Astrocyte (in vitro differentiated cells and primary cell): ENCODE data around the gene NAV3. TPM values are rescaled to one million over a fixed set of nuclear protein-coding genes. Genes with fewer than 3 reads are reported as not detected.

Source experiments
- DNase-seq: peaks from one replicate; pipeline ENCODE4 v3.0.0-alpha.2; 2010; ENCODE audit warnings: low read depth
- FAIRE-seq: peaks from 2 replicates; lab custom pipeline; 2011; peaks lifted over from hg19 to GRCh38; lab: Jason Lieb, UNC
- H2AFZ ChIP-seq: 2 replicates; pipeline ENCODE4 v1.6.0; 2012; ENCODE audit warnings: low read depth, low read length, inconsistent platforms
- H3K27ac ChIP-seq: 2 replicates; pipeline ENCODE4 v1.5.1; 2011; ENCODE audit warnings: low read depth, low read length, inconsistent platforms
- H3K27me3 ChIP-seq: 2 replicates; pipeline ENCODE4 v1.6.0; 2011; ENCODE audit warnings: low read length, inconsistent platforms; ENCODE audit not compliant: insufficient read depth
- H3K36me3 ChIP-seq: 2 replicates; pipeline ENCODE4 v1.5.1; 2011; ENCODE audit warnings: low read length, inconsistent platforms; ENCODE audit not compliant: insufficient read depth
- H3K4me1 ChIP-seq: 2 replicates; pipeline ENCODE4 v1.5.1; 2011; ENCODE audit warnings: low read length, inconsistent platforms; ENCODE audit not compliant: insufficient read depth
- H3K4me2 ChIP-seq: 2 replicates; pipeline ENCODE4 v1.6.0; 2012; ENCODE audit warnings: low read length, inconsistent platforms
- H3K4me3 ChIP-seq: 2 replicates; pipeline ENCODE4 v1.5.1; 2011; ENCODE audit warnings: low read depth, mild to moderate bottlenecking, low read length, inconsistent platforms; ENCODE audit not compliant: insufficient read depth
- H3K79me2 ChIP-seq: 2 replicates; pipeline ENCODE4 v1.6.0; 2012; ENCODE audit warnings: mild to moderate bottlenecking, low read length, inconsistent platforms; ENCODE audit not compliant: insufficient read depth
- H3K9ac ChIP-seq: 2 replicates; pipeline ENCODE4 v1.6.0; 2012; ENCODE audit warnings: mild to moderate bottlenecking, low read length, inconsistent platforms
- H3K9me3 ChIP-seq: 2 replicates; pipeline ENCODE4 v1.5.1; 2012; ENCODE audit warnings: low read depth, mild to moderate bottlenecking, low read length, inconsistent platforms; ENCODE audit not compliant: insufficient read depth
- H4K20me1 ChIP-seq: 2 replicates; pipeline ENCODE4 v1.6.0; 2012; ENCODE audit warnings: low read length, inconsistent platforms; ENCODE audit not compliant: insufficient read depth
- H3K27ac Mint-ChIP-seq: one replicate; pipeline ENCODE4 v1.8.0; 2021; ENCODE audit warnings: mild to moderate bottlenecking, mixed read lengths; ENCODE audit not compliant: unreplicated experiment
- H3K27me3 Mint-ChIP-seq: one replicate; pipeline ENCODE4 v1.8.0; 2021; ENCODE audit warnings: low read depth, mixed read lengths; ENCODE audit not compliant: unreplicated experiment
- H3K36me3 Mint-ChIP-seq: one replicate; pipeline ENCODE4 v1.8.0; 2021; ENCODE audit warnings: low read depth, mixed read lengths; ENCODE audit not compliant: unreplicated experiment
- H3K4me1 Mint-ChIP-seq: one replicate; pipeline ENCODE4 v1.8.0; 2021; ENCODE audit warnings: low read depth, mixed read lengths; ENCODE audit not compliant: unreplicated experiment
- H3K4me3 Mint-ChIP-seq: one replicate; pipeline ENCODE4 v1.8.0; 2021; ENCODE audit warnings: mild to moderate bottlenecking, moderate library complexity, mixed read lengths; ENCODE audit not compliant: unreplicated experiment
- H3K9me3 Mint-ChIP-seq: one replicate; pipeline ENCODE4 v1.8.0; 2021; ENCODE audit warnings: mild to moderate bottlenecking, mixed read lengths; ENCODE audit not compliant: unreplicated experiment
- EZH2 ChIP-seq: IDR thresholded peaks from 2 replicates; pipeline ENCODE4 v1.6.1; 2012; ENCODE audit warnings: mild to moderate bottlenecking, low read length, inconsistent platforms; ENCODE audit not compliant: insufficient read depth
- total RNA-seq: library from RNA; stranded (reverse); gene quantifications from 2 replicates; pipeline ENCODE4 v1.2.1, GENCODE V29; 2021
- TF ChIP-seq, protein P1 (sequence below): IDR thresholded peaks from 2 replicates; pipeline ENCODE4 v1.5.1; 2011; ENCODE audit warnings: low read depth, mild to moderate bottlenecking, inconsistent platforms, low read length, moderate library complexity; ENCODE audit not compliant: insufficient read depth

NAV3 gene
- total RNA-seq, 1 donor from 2014 or later = 24.1 TPM

DNA sequence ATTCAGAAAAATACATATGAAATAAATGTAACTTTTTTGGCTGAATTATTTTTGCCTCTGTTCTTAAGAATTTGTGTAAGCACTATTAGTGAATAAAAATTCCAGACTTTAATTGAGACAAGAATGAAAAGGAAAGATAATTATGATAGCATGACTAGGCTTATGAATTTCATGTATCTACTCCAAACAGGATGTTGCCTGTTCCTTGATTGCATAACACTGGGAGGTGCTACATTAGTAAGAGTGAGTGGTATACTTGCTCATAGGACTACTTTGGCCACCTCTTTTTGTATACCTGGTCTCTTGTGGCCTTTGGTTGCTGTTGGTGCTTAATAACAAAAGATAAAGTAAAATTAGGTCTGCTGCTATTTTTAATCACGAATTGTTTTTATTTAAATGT lies 112.8 kb downstream of the NAV3 start:
- H3K9me3 ChIP-seq = no peaks in the 10 kb centered on the region
- TF ChIP-seq, protein P1, sequence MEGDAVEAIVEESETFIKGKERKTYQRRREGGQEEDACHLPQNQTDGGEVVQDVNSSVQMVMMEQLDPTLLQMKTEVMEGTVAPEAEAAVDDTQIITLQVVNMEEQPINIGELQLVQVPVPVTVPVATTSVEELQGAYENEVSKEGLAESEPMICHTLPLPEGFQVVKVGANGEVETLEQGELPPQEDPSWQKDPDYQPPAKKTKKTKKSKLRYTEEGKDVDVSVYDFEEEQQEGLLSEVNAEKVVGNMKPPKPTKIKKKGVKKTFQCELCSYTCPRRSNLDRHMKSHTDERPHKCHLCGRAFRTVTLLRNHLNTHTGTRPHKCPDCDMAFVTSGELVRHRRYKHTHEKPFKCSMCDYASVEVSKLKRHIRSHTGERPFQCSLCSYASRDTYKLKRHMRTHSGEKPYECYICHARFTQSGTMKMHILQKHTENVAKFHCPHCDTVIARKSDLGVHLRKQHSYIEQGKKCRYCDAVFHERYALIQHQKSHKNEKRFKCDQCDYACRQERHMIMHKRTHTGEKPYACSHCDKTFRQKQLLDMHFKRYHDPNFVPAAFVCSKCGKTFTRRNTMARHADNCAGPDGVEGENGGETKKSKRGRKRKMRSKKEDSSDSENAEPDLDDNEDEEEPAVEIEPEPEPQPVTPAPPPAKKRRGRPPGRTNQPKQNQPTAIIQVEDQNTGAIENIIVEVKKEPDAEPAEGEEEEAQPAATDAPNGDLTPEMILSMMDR = no peak
- no peak for TF ChIP-seq EZH2
- no peaks in the 10 kb centered on the region for H3K36me3 ChIP-seq
- peaks cover 32% of the 10 kb centered on the region for H3K4me1 Mint-ChIP-seq
- peaks cover 3% of the 10 kb centered on the region for H3K9me3 Mint-ChIP-seq
- H3K27ac Mint-ChIP-seq = no peak overlapping the region
- peak; percentile 80 for FAIRE-seq
- no peaks in the 10 kb centered on the region for H3K27me3 ChIP-seq
- peaks cover 7% of the 10 kb centered on the region for H3K36me3 Mint-ChIP-seq
- H3K27me3 Mint-ChIP-seq = no peaks in the 10 kb centered on the region
- H3K27ac ChIP-seq = no peak overlapping the region
- H3K4me1 ChIP-seq = peaks cover 26% of the 10 kb centered on the region
- H4K20me1 ChIP-seq = no peaks in the 10 kb centered on the region
- no peak overlapping the region for H3K4me3 Mint-ChIP-seq
- peak overlapping the region; percentile 78 for H3K4me2 ChIP-seq
- no peak overlapping the region for H3K4me3 ChIP-seq
- peaks cover 58% of the 10 kb centered on the region for H3K79me2 ChIP-seq
- DNase-seq = peak; percentile 82
- H2AFZ ChIP-seq = no peak overlapping the region
- no peak overlapping the region for H3K9ac ChIP-seq

DNA sequence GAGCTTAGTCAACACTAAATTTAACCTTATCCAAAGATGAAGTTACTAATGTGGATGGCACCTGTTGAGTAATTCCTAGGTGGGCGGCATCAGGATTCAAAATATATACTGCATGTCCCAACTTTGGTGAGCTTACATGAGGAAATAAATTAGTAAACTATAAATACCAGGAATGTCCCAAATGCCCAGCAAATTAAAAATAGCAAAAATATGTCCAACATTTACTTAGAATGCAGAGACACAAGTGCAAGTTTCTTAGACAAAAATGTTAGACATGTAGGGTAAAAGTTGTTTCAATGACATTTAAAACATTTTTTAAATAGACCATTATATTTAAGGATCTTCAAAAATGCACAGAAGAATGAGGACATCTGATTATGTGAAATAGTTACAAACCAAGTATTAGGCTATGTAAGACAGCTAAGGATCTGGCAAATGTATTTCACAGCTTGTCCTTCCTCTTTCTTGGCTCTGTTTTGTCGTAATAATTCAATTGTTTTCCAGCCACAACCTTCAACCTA lies 115.9 kb downstream of the NAV3 start:
- peak; percentile 51 for DNase-seq
- peak overlapping the region; percentile 74 for H3K27ac Mint-ChIP-seq
- Histone ChIP-seq H3K4me3 (no peak overlapping the region), H3K4me1 (peaks cover 16% of the 10 kb centered on the region), H2AFZ (no peak overlapping the region), H3K4me2 (peak overlapping the region; percentile 59), H3K27me3 (no peaks in the 10 kb centered on the region), H3K27ac (peak overlapping the region; percentile 59), H3K9me3 (no peaks in the 10 kb centered on the region), H3K9ac (peak overlapping the region; percentile 6), H4K20me1 (no peaks in the 10 kb centered on the region), H3K36me3 (peaks cover 7% of the 10 kb centered on the region), H3K79me2 (peaks cover 62% of the 10 kb centered on the region)
- FAIRE-seq = peak; percentile 52
- peaks cover 3% of the 10 kb centered on the region for H3K9me3 Mint-ChIP-seq
- no peaks in the 10 kb centered on the region for H3K27me3 Mint-ChIP-seq
- peaks cover 16% of the 10 kb centered on the region for H3K36me3 Mint-ChIP-seq
- peaks cover 24% of the 10 kb centered on the region for H3K4me1 Mint-ChIP-seq
- no peak overlapping the region for H3K4me3 Mint-ChIP-seq
- TF ChIP-seq, protein P1 = no peak
- TF ChIP-seq EZH2 = no peak

DNA sequence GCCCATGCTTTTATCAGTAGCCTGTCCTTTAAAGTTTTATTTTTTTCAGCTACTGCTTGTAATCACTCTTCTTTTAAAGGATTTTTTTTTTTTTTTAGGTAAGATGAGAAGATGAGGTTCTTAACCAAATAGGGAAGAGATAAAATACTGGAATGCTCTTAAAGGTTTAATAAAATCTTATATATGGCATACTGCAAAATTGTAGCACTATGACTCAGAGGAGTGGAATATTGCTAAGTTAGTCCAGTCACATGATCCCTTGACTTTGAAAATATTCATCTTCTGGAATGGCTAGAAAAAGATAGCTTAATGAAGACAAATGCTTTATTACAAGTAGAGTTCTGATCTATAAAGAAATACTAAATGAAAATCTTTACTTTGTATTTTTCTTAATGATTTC lies 116.6 kb downstream of the NAV3 start:
- Histone ChIP-seq H2AFZ (no peak overlapping the region), H3K9me3 (no peaks in the 10 kb centered on the region), H3K9ac (peak overlapping the region; percentile 6), H3K4me2 (peak overlapping the region; percentile 59), H3K79me2 (peaks cover 61% of the 10 kb centered on the region), H3K4me3 (no peak overlapping the region), H3K4me1 (peaks cover 16% of the 10 kb centered on the region), H3K36me3 (peaks cover 7% of the 10 kb centered on the region), H4K20me1 (no peaks in the 10 kb centered on the region), H3K27ac (peak overlapping the region; percentile 59), H3K27me3 (no peaks in the 10 kb centered on the region)
- TF ChIP-seq, protein P1 = no peak
- FAIRE-seq = no peak
- Mint-ChIP-seq H3K9me3 (peaks cover 6% of the 10 kb centered on the region), H3K4me1 (peaks cover 23% of the 10 kb centered on the region), H3K27me3 (no peaks in the 10 kb centered on the region), H3K27ac (peak overlapping the region; percentile 74), H3K36me3 (peaks cover 21% of the 10 kb centered on the region), H3K4me3 (no peak overlapping the region)
- peak; percentile 77 for DNase-seq
